Liver (tissue), 9 donors: ENCODE results near the gene SLC2A9. TPM values are rescaled to one million over a fixed set of nuclear protein-coding genes. Genes with fewer than 3 reads are reported as not detected.

Experiments used
- DNase-seq: peaks from one replicate; pipeline ENCODE4 v3.0.0-alpha.2; 2017; ENCODE audit warnings: low spot score
- H3K27ac ChIP-seq, 2 donors: one replicate each; pipeline ENCODE4 v1.7.0; 2013; ENCODE audit warnings: inconsistent platforms in 2 of 2, low read length in 2 of 2, control low read depth in 1 of 2, low read depth in 1 of 2, mild to moderate bottlenecking in 1 of 2
- H3K27me3 ChIP-seq, 4 donors: one replicate each; pipeline versions ENCODE4 v1.6.1 to v1.7.0; 2013; ENCODE audit warnings: low read length in 3 of 4, inconsistent platforms in 1 of 4, mild to moderate bottlenecking in 1 of 4, moderate library complexity in 1 of 4; ENCODE audit not compliant: control insufficient read depth in 4 of 4, insufficient read depth in 4 of 4
- H3K36me3 ChIP-seq, 4 donors: one replicate each; pipeline versions ENCODE4 v1.6.1 to v1.7.0; 2013; ENCODE audit warnings: low read length in 3 of 4, mild to moderate bottlenecking in 3 of 4, low read depth in 1 of 4, moderate library complexity in 1 of 4; ENCODE audit not compliant: control insufficient read depth in 4 of 4, insufficient read depth in 3 of 4
- H3K4me1 ChIP-seq, 4 donors: one replicate each; pipeline versions ENCODE4 v1.6.1 to v1.7.0; 2013; ENCODE audit warnings: low read length in 3 of 4, mild to moderate bottlenecking in 3 of 4, moderate library complexity in 1 of 4; ENCODE audit not compliant: control insufficient read depth in 4 of 4, insufficient read depth in 4 of 4
- H3K4me3 ChIP-seq, 3 donors: one replicate each; pipeline versions ENCODE4 v1.6.1 to v1.7.0; 2013; ENCODE audit warnings: low read length in 3 of 3, control low read depth in 1 of 3, low read depth in 1 of 3, mild to moderate bottlenecking in 1 of 3
- H3K9ac ChIP-seq, 2 donors: one replicate each; pipeline ENCODE4 v1.7.0; 2013; ENCODE audit warnings: low read length in 2 of 2, mild to moderate bottlenecking in 2 of 2, moderate library complexity in 2 of 2, control low read depth in 1 of 2, low read depth in 1 of 2
- H3K9me3 ChIP-seq, 4 donors: one replicate each; pipeline versions ENCODE4 v1.6.1 to v1.7.0; 2013; ENCODE audit warnings: low read length in 3 of 4; ENCODE audit not compliant: control insufficient read depth in 4 of 4
- ATF3 ChIP-seq: IDR thresholded peaks from 2 replicates; pipeline ENCODE4 v1.6.1; 2016; ENCODE audit warnings: antibody characterized with exemption
- CTCF ChIP-seq: fragments of 150-350 bp; IDR thresholded peaks from 2 replicates; pipeline ENCODE4 v1.5.1; 2017; ENCODE audit warnings: improper control_type of control experiment, low read depth, low read length; ENCODE audit not compliant: missing input control
- EGR1 ChIP-seq, 2 donors: IDR thresholded peaks; 2 replicates each; pipeline ENCODE4 v1.6.1; 2016 to 2018; ENCODE audit warnings: antibody characterized with exemption in 2 of 2, low read depth in 2 of 2
- FOXA1 ChIP-seq: IDR thresholded peaks from 2 replicates; pipeline ENCODE4 v1.6.1; 2016; ENCODE audit warnings: antibody characterized with exemption
- FOXA2 ChIP-seq: IDR thresholded peaks from 2 replicates; pipeline ENCODE4 v1.6.1; 2016; ENCODE audit warnings: antibody characterized with exemption
- GABPA ChIP-seq, 2 donors: IDR thresholded peaks in 1 of 2; conservative IDR thresholded peaks in 1 of 2; 2 replicates each; pipeline ENCODE4 v1.6.1; 2016; ENCODE audit warnings: antibody characterized with exemption in 2 of 2, mild to moderate bottlenecking in 1 of 2, moderate library complexity in 1 of 2
- HNF4A ChIP-seq, 2 donors: conservative IDR thresholded peaks; 2 replicates each; pipeline ENCODE4 v1.6.1; 2016; ENCODE audit warnings: antibody characterized with exemption in 2 of 2, mild to moderate bottlenecking in 2 of 2
- HNF4G ChIP-seq: IDR thresholded peaks from 2 replicates; pipeline ENCODE4 v1.6.1; 2016; ENCODE audit warnings: antibody characterized with exemption
- JUND ChIP-seq, 2 donors: IDR thresholded peaks; 2 replicates each; pipeline ENCODE4 v1.6.1; 2016; ENCODE audit warnings: antibody characterized with exemption in 2 of 2
- MAX ChIP-seq: IDR thresholded peaks from 2 replicates; pipeline ENCODE4 v1.6.1; 2016; ENCODE audit warnings: antibody characterized with exemption
- NR2F2 ChIP-seq: IDR thresholded peaks from 2 replicates; pipeline ENCODE4 v1.6.1; 2016; ENCODE audit warnings: antibody characterized with exemption
- RAD21 ChIP-seq, 2 donors: IDR thresholded peaks; 2 replicates each; pipeline ENCODE4 v1.6.1; 2016; ENCODE audit warnings: antibody characterized with exemption in 2 of 2, mild to moderate bottlenecking in 2 of 2
- REST ChIP-seq: IDR thresholded peaks from 2 replicates; pipeline ENCODE4 v1.6.1; 2016; ENCODE audit warnings: antibody characterized with exemption, mild to moderate bottlenecking
- RXRA ChIP-seq, 2 donors: IDR thresholded peaks; 2 replicates each; pipeline ENCODE4 v1.6.1; 2017 to 2018; ENCODE audit warnings: antibody characterized with exemption in 2 of 2, mild to moderate bottlenecking in 1 of 2
- SP1 ChIP-seq: IDR thresholded peaks from 2 replicates; pipeline ENCODE4 v1.6.1; 2018; ENCODE audit warnings: antibody characterized with exemption, mild to moderate bottlenecking
- TAF1 ChIP-seq: conservative IDR thresholded peaks from 2 replicates; pipeline ENCODE4 v1.6.1; 2016; ENCODE audit warnings: antibody characterized with exemption, mild to moderate bottlenecking
- YY1 ChIP-seq: IDR thresholded peaks from 2 replicates; pipeline ENCODE4 v1.6.1; 2016; ENCODE audit warnings: antibody characterized with exemption, mild to moderate bottlenecking
- ZBTB33 ChIP-seq: IDR thresholded peaks from 2 replicates; pipeline ENCODE4 v1.6.1; 2016; ENCODE audit warnings: antibody characterized with exemption
- WGBS: extraction: QIAGEN DNeasy Blood & Tissue Kit; methylation state at CpG from one replicate; pipeline ENCODE4 v1.1.7; 2013; 5-methylcytosine and 5-hydroxymethylcytosine counted together
- polyA plus RNA-seq, 2 donors: library from polyadenylated mRNA; stranded (reverse) in 1 of 2; unstranded in 1 of 2; fragments of 200-250 nt in 1 of 2; fragments of >200 nt in 1 of 2; fragmentation: Nextera tagmentation in 1 of 2; extraction: Ambion mirVana in 1 of 2; gene quantifications; one replicate each; pipeline versions ENCODE4 v1.2.1 to v1.2.3, GENCODE V29; 2013 to 2015
- total RNA-seq, 2 donors: library from RNA; depleted of rRNA; stranded (reverse); fragments of >200 nt; gene quantifications; one replicate each; pipeline ENCODE4 v1.2.3, GENCODE V29; 2014
- donor health status: healthy.
- donor health status: healthy.
- donor health status: healthy.
- donor health status: healthy.
- donor health status: healthy.

Gene SLC2A9
- total and polyA plus RNA-seq, 4 donors, result 6.2 to 49.0 (median 21.6) TPM

- H3K4me3 ChIP-seq, result no peak overlapping the region
- H3K9ac ChIP-seq, result no peak overlapping the region
- H3K27ac ChIP-seq, result no peak overlapping the region
- 87% methylated on average over 5 of the region's 5 CpGs for WGBS
- H3K27me3 ChIP-seq, result no peaks in the 10 kb centered on the region
- no peaks in the 10 kb centered on the region for H3K4me1 ChIP-seq
- H3K9me3 ChIP-seq, result no peaks in the 10 kb centered on the region
- DNase-seq, result no peak
- no peaks in the 10 kb centered on the region for H3K36me3 ChIP-seq
- TF ChIP-seq EGR1 (IDR thresholded peaks at IDR 0.05; ENCODE audit: low read depth in 2 of 2), result no peak
- no peak for TF ChIP-seq TAF1
- TF ChIP-seq ZBTB33, result no peak
- no peak for TF ChIP-seq SP1
- no peak for TF ChIP-seq HNF4A (conservative IDR thresholded peaks at IDR 0.05)
- no peak for TF ChIP-seq GABPA (IDR thresholded peaks at IDR 0.05 in 1 of 2, conservative IDR thresholded peaks at IDR 0.05 in 1 of 2)
- no peak for TF ChIP-seq FOXA2
- TF ChIP-seq CTCF, result no peak
- no peak for TF ChIP-seq JUND (IDR thresholded peaks at IDR 0.05)
- TF ChIP-seq FOXA1, result no peak
- TF ChIP-seq HNF4G, result no peak
- TF ChIP-seq REST, result no peak
- no peak for TF ChIP-seq RAD21 (IDR thresholded peaks at IDR 0.05)
- TF ChIP-seq RXRA (IDR thresholded peaks at IDR 0.05), result no peak
- TF ChIP-seq YY1, result no peak
- TF ChIP-seq ATF3, result no peak
- no peak for TF ChIP-seq MAX
Measured at GRCh38 chr4:10050721-10051120, 29.4 kb upstream of the SLC2A9 start.

GRCh38 chr4:10050261-10050661 lies 29.0 kb upstream of the SLC2A9 start:
- Histone ChIP-seq H3K27me3 (no peaks in the 10 kb centered on the region), H3K27ac (no peak overlapping the region), H3K9ac (no peak overlapping the region), H3K4me3 (no peak overlapping the region), H3K36me3 (no peaks in the 10 kb centered on the region), H3K9me3 (no peaks in the 10 kb centered on the region), H3K4me1 (no peaks in the 10 kb centered on the region)
- WGBS, result 93% methylated on average over 3 of the region's 3 CpGs
- no peak for DNase-seq
- TF ChIP-seq EGR1 (IDR thresholded peaks at IDR 0.05; ENCODE audit: low read depth in 2 of 2) (no peak), REST (no peak), SP1 (no peak), NR2F2 (no peak), ATF3 (no peak), YY1 (no peak), RAD21 (IDR thresholded peaks at IDR 0.05) (no peak), CTCF (no peak), HNF4A (conservative IDR thresholded peaks at IDR 0.05) (no peak), JUND (IDR thresholded peaks at IDR 0.05) (no peak), MAX (no peak)
